MM.1S (cell line): ENCODE results near the gene DENND1A.

Experiments
- DNase-seq: peaks from one replicate; pipeline ENCODE4 v3.0.0-alpha.2; 2015
- H2AFZ ChIP-seq: fragments of 300-600 bp; sonication (generic); 2 replicates; pipeline ENCODE4 v1.6.0; 2016; ENCODE audit warnings: antibody characterized with exemption, low read length
- H3F3A ChIP-seq: fragments of 300-600 bp; sonication (generic); 2 replicates; pipeline ENCODE4 v1.6.1; 2016; ENCODE audit warnings: mild to moderate bottlenecking, antibody characterized with exemption, low read length, moderate library complexity, mixed read lengths; ENCODE audit not compliant: insufficient read depth
- H3K27ac ChIP-seq: fragments of 300-600 bp; sonication (generic); 2 replicates; pipeline ENCODE4 v1.5.1; 2016; ENCODE audit warnings: mild to moderate bottlenecking, low read length
- H3K27me3 ChIP-seq: fragments of 300-600 bp; sonication (generic); replicated peaks from 2 replicates; pipeline ENCODE4 v1.6.0; 2016; ENCODE audit warnings: low read length; ENCODE audit not compliant: insufficient read depth
- H3K36me3 ChIP-seq: fragments of 300-600 bp; sonication (generic); replicated peaks from 2 replicates; pipeline ENCODE4 v1.6.1; 2016; ENCODE audit warnings: mild to moderate bottlenecking, low read length, mixed read lengths; ENCODE audit not compliant: insufficient read depth
- H3K4me1 ChIP-seq: fragments of 300-600 bp; sonication (generic); 2 replicates; pipeline ENCODE4 v1.6.1; 2016; ENCODE audit warnings: low read length, mixed read lengths
- H3K4me2 ChIP-seq: fragments of 300-600 bp; sonication (generic); 2 replicates; pipeline ENCODE4 v1.6.0; 2016; ENCODE audit warnings: low read depth, low read length
- H3K4me3 ChIP-seq: fragments of 300-600 bp; sonication (generic); 2 replicates; pipeline ENCODE4 v1.5.1; 2016; ENCODE audit warnings: low read length, mixed read lengths
- H3K79me2 ChIP-seq: fragments of 300-600 bp; sonication (generic); 2 replicates; pipeline ENCODE4 v1.6.1; 2016; ENCODE audit warnings: mixed run types, low read length, mixed read lengths
- H3K9ac ChIP-seq: fragments of 300-600 bp; sonication (generic); 2 replicates; pipeline ENCODE4 v1.6.1; 2016; ENCODE audit warnings: low read length, mixed read lengths
- H3K9me2 ChIP-seq: fragments of 300-600 bp; sonication (generic); replicated peaks from 2 replicates; pipeline ENCODE4 v1.6.1; 2016; ENCODE audit warnings: mild to moderate bottlenecking, low read length, mixed read lengths; ENCODE audit not compliant: insufficient read depth
- H3K9me3 ChIP-seq: fragments of 300-600 bp; sonication (generic); replicated peaks from 2 replicates; pipeline ENCODE4 v1.6.1; 2016; ENCODE audit warnings: mild to moderate bottlenecking, low read length, mixed read lengths; ENCODE audit not compliant: insufficient read depth
- H4K20me1 ChIP-seq: fragments of 300-600 bp; sonication (generic); 2 replicates; pipeline ENCODE4 v1.6.1; 2016; ENCODE audit warnings: mild to moderate bottlenecking, low read length, moderate library complexity, mixed read lengths; ENCODE audit not compliant: insufficient read depth
- CTCF ChIP-seq: fragments of 300-600 bp; sonication (generic); IDR thresholded peaks from 2 replicates; pipeline ENCODE4 v1.5.1; 2016; ENCODE audit warnings: antibody characterized with exemption, low read length, mixed read lengths
- EZH2 ChIP-seq: fragments of 300-600 bp; sonication (generic); optimal IDR thresholded peaks from 2 replicates; pipeline ENCODE3; 2017; ENCODE audit warnings: low read depth, mild to moderate bottlenecking, antibody characterized with exemption, low read length, mixed read lengths
- EZH2phosphoT487 ChIP-seq: fragments of 300-600 bp; sonication (generic); IDR thresholded peaks from 2 replicates; pipeline ENCODE4 v1.6.1; 2018; ENCODE audit warnings: antibody characterized with exemption, low read length

Gene DENND1A

GRCh38 chr9:123337971-123338370, 592.0 kb downstream of the DENND1A start:
- no peak overlapping the region for H2AFZ ChIP-seq
- no peak for DNase-seq
- H4K20me1 ChIP-seq, result no peaks in the 10 kb centered on the region
- no peaks in the 10 kb centered on the region for H3K36me3 ChIP-seq
- H3K4me2 ChIP-seq, result peak overlapping the region; percentile 89; the same call in 1 of the 2 replicates
- H3K4me3 ChIP-seq, result no peak overlapping the region
- no peaks in the 10 kb centered on the region for H3K9me3 ChIP-seq
- H3K79me2 ChIP-seq, result no peaks in the 10 kb centered on the region
- no peaks in the 10 kb centered on the region for H3K9me2 ChIP-seq
- H3F3A ChIP-seq, result peaks cover 29% of the 10 kb centered on the region
- peaks cover 58% of the 10 kb centered on the region for H3K4me1 ChIP-seq
- no peaks in the 10 kb centered on the region for H3K27me3 ChIP-seq
- H3K9ac ChIP-seq, result peak overlapping the region; percentile 90; the same call in 1 of the 2 replicates
- TF ChIP-seq EZH2phosphoT487 (no peak), EZH2 (no peak), CTCF (no peak)
- peak overlapping the region; percentile 97; the same call in 1 of the 2 replicates for H3K27ac ChIP-seq

GRCh38 chr9:123336959-123337358, 593.0 kb downstream of the DENND1A start:
- Histone ChIP-seq H3K36me3 (no peaks in the 10 kb centered on the region), H3F3A (peaks cover 29% of the 10 kb centered on the region), H3K4me1 (peaks cover 58% of the 10 kb centered on the region), H3K27ac (no peak overlapping the region; the same call in 1 of the 2 replicates), H3K9me2 (no peaks in the 10 kb centered on the region), H3K9me3 (no peaks in the 10 kb centered on the region), H3K27me3 (no peaks in the 10 kb centered on the region), H2AFZ (no peak overlapping the region), H4K20me1 (no peaks in the 10 kb centered on the region), H3K9ac (no peak overlapping the region), H3K79me2 (no peaks in the 10 kb centered on the region), H3K4me3 (no peak overlapping the region), H3K4me2 (0 out of 2 replicates have a peak overlapping the region, but pooled peaks have one; percentile 4)
- no peak for DNase-seq
- no peak for TF ChIP-seq EZH2
- TF ChIP-seq EZH2phosphoT487, result no peak
- TF ChIP-seq CTCF, result no peak; the same call in 1 of the 2 replicates

- no peaks in the 10 kb centered on the region for H3K36me3 ChIP-seq
- no peak overlapping the region for H3K4me3 ChIP-seq
- no peak overlapping the region; the same call in 1 of the 2 replicates for H3K27ac ChIP-seq
- H4K20me1 ChIP-seq, result no peaks in the 10 kb centered on the region
- TF ChIP-seq EZH2, result no peak
- TF ChIP-seq EZH2phosphoT487, result no peak
- no peak for TF ChIP-seq CTCF
- peaks cover 29% of the 10 kb centered on the region for H3F3A ChIP-seq
- DNase-seq, result peak; percentile 37
- H3K79me2 ChIP-seq, result no peaks in the 10 kb centered on the region
- 0 out of 2 replicates have a peak overlapping the region, but pooled peaks have one; percentile 17 for H2AFZ ChIP-seq
- H3K4me2 ChIP-seq, result peak overlapping the region; percentile 4; the same call in 1 of the 2 replicates
- no peaks in the 10 kb centered on the region for H3K9me2 ChIP-seq
- no peak overlapping the region; the same call in 1 of the 2 replicates for H3K9ac ChIP-seq
- no peaks in the 10 kb centered on the region for H3K27me3 ChIP-seq
- no peaks in the 10 kb centered on the region for H3K9me3 ChIP-seq
- peaks cover 58% of the 10 kb centered on the region for H3K4me1 ChIP-seq
Observed at GRCh38 chr9:123336449-123336848, 593.5 kb downstream of the DENND1A start.
